COLO829 (cell line): ENCODE data around the gene SLC26A2.
A peak's percentile ranks its signal among the peaks of the same experiment; 100 is the strongest.
"Not testable (repeated sequence)": the region's sequence is repeated elsewhere in the genome, so short reads cannot be mapped to it uniquely, and the experiment has no call there.

Experiments
- DNase-seq: peaks from one replicate; pipeline ENCODE4 v3.0.0; 2012; ENCODE audit warnings: low spot score

Gene SLC26A2

DNA sequence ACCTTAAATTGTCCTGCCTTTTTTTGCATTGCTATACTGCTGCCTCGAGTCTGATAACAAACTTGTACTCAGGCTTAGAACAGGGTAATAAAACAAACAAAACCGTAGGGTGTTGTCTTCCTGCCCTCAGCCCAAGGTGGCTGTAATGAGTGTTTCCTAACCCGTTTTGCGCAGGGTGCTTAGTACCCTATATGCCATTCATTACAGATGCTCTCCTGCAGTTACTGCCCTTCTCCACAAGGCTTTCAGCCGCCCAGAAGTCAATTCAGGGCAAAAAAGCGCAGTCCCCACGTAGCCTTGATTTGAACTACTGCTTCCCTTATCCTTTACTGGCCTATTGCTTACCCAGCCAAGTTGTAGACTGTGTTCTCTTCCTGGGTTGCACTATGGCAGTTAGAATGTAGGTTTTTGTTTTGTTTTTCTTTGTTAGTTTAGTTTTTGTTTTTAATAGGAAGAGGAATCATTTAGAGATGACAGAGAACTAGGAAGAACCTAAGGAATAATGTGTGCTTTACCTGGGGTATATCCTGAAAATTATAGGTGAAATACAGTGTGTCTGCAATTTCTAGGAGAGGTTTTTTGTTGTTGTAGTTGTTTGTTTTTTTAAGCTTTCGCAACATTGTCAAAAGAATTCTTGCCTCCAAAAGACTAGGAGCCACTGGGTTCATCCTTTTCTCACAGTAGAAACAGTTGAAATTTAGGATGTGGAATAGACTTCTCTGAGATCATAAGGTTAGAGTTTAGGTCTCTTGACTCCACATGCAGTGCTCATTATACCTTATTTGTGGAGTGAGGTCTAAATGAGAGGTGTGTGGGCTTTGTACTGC, 41.3 kb downstream of the SLC26A2 start:
- DNase-seq, result peak; percentile 63

DNA sequence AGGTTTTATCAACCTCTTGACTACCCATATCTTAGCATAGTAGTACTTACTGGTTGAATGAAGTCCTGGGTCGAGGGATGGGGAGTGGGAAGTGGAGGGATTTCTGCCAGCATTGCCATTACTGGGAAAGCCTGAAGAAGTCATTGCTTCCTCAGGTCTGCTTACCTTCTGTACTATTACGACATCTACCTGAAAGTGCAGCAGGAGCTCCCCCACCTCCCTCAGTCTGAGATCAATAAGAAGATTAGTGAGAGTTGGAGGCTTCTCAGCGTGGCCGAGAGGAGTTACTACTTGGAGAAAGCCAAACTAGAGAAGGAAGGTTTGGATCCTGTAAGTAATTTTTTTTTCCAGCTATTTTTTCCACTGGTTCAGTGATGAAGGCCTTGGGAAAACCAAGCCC, 45.8 kb downstream of the SLC26A2 start:
- no peak for DNase-seq

DNA sequence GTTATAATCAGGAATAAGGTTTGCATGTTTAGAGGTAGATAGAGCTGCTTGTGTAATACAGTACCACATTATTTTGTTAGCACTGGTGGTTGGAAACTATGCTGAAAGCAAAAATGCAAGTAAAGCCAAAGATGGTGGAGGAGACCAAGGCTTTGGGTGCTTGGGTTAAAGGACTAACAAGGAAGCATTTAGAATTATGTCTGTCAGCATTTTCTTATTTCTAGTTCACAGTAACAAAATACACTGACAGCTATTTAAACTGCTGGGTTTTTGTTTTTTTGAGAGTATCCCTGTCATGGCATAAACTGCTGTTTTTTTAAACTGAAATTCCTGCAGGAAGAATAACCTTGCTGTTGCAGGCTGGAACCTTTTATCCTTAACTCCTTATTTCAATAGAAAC, 46.5 kb downstream of the SLC26A2 start:
- DNase-seq, result no peak

DNA sequence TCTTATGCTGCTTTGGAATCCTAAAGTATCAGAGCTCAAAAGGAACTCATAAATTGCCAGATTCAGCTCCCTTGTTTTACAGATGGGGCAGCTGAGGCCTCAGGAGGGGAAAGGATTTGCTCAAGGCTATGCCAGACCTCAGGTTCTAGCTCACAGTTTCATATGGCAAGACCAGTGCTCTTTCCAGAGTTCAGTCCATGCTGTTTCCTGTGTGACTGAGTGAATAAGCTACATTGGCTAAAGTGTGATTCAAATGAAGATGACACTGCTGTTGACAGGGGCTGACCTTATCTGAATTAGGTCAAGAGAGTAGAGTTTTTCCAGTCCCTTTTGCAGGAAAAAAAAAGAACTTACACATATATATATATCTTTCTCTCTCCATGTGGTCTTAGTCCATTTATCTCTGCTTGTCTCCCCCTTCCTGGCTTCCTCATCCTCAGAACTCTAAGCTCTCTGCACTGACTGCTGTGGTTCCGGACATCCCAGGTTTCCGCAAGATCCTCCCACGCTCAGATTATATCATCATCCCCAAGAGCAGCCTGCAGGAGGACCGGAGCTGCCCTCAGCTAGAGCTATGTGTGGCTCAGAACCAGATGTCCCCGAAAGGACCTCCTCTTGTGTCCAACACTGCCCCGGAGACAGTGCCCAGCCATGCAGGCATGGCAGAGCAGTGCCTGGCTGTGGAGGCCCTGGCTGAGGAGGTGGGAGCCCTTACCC, 49.3 kb downstream of the SLC26A2 start:
- no peak for DNase-seq

DNA sequence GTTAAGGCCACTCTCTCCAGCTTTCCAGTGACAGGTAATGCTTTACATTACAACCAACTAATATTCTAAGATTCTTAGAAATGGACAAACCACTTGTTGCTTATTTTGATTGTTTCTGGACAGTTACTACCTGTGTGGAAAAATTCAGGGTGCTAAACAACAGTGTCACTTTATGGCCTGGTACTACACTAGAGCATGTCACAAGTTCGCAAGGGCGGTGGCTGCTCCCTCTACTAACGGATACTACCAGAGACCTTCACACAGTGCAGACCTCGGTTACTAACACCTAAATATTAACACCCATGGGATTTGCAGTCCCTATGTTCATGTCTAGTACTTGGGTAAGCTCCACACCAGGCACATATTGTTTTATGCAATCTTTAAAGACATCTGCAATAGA, 53.4 kb downstream of the SLC26A2 start:
- DNase-seq, result no peak

DNA sequence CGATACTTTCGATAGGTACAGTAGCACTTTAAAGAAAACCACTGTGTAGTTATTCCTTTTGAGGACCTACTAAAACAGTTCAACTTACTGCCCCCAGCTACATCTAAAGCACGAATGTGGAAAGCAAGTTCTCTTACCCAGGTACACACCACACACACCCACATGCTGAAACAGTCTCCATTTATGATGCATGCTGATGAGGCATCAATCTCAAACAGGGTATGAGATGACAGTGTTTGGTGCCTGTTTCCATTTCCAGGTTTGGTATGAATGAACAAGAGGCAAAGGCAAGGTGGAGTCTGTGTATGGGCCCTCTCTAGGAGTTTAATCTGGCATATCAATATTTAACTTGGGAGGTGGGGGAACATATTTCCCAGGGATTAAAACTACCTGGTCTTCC, 53.9 kb downstream of the SLC26A2 start:
- DNase-seq, result no peak

- no peak for DNase-seq
Observed at GRCh38 chr5:150015415-150015814, 54.9 kb downstream of the SLC26A2 start.

- DNase-seq, result no peak
Observed at GRCh38 chr5:150016537-150016936, 56.0 kb downstream of the SLC26A2 start.

DNA sequence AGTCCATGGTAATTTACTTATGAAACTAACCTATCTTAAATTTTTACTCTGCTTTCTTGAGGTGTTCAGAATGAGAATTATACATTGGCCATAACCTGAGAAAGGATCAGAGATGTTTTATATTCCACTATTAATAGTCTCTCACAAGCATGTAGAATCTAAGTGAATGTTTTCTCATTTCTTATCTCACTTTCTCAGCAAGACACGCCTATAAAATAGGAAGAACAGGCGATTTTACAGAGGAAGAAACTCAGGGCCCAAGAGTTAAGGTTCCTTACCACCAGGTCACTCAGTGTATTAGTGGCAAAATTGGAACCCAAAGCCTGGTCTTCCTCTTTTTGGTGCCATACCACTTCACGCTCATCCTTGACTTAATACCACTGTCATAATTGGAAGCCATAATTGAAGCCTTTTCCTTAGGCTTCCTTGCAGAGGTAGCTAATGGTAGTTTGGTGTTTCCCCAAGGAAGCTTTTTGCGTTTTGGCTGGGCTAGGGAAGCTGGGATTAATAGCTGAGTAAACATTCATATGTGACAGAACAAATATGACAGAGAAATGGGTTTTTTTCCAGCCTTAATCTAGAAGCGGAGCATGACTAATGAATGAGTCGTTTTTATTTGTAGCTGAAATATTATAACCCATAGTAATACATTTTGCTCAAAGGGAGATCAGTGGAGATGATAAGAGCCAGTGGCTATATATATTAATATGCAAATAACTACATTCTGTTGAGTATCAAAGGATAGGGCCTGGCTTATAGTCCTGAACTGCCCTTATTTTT, 56.9 kb downstream of the SLC26A2 start:
- DNase-seq, result no peak

- no peak for DNase-seq
Observed at GRCh38 chr5:150020249-150020648, 59.7 kb downstream of the SLC26A2 start.

- no peak for DNase-seq
Observed at GRCh38 chr5:150021491-150022157, 61.1 kb downstream of the SLC26A2 start.

- DNase-seq, result peak; percentile 74
Observed at GRCh38 chr5:150022158-150022531, 61.6 kb downstream of the SLC26A2 start.

GRCh38 chr5:150022681-150023080, 62.1 kb downstream of the SLC26A2 start:
- DNase-seq, result no peak

DNA sequence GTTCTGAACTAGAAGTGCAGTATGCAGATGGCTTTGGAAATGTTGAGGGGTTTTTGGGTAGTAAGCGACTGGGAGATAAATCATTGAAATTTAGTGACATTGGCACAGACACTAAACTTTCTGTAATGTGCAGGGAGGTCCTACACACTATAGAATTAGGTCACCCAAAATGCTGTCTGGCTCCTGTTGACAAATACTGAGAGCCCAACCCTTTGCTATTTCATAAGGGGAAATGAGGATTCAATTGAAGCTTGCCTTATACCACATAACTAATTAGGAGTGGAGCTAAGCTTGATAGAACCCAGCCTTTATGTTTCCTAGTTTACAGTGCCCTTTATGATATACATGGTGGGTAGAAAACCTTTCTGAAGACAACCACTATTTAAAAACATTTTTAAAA, 62.6 kb downstream of the SLC26A2 start:
- DNase-seq, result no peak

DNA sequence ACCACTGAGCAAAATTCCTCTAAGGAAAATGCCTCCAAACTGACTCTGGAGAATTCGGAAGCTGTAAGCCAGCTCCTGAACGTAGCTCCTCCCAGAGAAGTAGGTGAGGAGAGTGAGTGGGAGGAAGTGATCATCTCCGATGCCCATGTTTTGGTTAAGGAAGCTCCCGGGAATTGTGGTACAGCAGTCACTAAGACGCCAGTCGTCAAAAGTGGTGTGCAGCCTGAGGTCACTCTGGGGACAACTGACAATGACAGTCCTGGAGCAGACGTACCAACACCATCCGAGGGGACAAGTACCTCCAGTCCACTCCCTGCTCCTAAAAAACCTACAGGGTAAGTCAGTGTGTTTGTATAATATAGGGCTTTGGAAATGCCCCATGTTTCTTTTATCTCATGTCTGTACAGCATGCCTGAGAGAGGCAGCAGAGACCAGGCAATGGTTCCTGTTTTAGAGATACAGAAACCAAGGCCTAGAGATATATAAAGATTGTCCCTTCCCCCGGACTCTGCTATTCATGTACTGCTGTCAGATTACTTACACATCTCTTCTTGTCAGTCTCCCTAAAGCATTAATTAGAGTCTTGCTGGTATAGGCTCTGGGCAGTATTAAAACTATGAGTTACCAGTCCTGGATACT, 63.9 kb downstream of the SLC26A2 start:
- DNase-seq, result no peak

DNA sequence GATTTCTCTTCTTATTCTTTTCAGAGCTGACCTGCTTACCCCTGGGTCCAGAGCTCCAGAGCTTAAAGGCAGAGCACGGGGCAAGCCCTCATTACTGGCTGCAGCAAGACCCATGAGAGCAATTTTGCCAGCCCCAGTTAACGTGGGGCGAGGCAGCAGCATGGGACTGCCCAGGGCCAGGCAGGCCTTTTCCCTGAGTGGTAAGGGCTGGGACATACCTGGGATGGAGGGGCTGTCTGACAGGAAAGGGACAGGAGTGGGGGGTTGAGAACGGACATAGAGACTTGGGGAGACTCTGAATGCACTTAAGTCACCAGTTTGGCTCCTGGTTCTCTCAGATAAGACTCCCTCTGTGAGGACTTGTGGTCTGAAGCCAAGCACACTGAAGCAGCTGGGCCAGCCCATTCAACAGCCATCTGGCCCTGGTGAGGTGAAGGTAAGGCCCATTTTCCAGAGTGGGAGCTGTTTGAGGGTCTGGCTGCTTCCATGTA, 66.2 kb downstream of the SLC26A2 start:
- no peak for DNase-seq

- DNase-seq, result not testable (repeated sequence)
Observed at GRCh38 chr5:150028047-150028446, 67.5 kb downstream of the SLC26A2 start.

DNA sequence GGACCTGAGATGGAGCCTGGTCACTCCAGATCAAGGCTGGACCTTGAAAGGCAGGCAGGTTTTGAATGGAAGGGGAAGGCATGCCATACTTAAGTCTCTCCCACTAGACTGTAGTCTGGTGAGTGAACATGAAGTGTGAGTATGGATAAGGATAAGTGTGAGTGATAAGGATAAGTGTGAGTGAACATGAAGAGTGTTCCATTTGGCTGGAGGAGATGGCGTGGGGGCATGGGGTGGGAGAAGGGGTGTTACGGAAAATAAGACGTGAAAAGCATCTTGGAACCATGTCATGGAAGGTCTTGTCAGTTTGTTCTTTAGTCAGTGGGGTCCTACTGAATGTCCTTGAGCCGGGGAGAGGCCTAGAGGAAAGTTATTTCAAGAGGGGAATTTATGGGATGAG, 72.8 kb downstream of the SLC26A2 start:
- no peak for DNase-seq

GRCh38 chr5:150034662-150035061, 74.1 kb downstream of the SLC26A2 start:
- no peak for DNase-seq

- no peak for DNase-seq
Observed at GRCh38 chr5:150035139-150035895, 74.8 kb downstream of the SLC26A2 start.

DNA sequence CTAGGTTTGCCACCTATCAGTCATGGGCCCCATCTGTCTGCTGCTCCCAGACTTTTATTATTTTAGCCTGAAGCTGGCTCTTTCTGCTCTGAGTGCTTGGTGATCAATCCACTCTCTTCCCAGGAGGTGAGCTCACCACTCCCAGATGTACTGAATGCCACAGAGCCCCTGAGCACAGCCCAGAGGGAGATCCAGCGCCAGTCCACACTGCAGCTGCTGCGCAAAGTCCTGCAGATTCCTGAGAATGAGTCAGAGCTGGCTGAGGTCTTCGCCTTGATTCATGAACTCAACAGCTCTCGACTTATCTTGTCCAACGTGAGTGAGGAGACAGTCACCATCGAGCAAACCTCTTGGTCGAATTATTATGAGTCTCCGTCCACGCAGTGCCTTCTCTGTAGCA, 76.0 kb downstream of the SLC26A2 start:
- DNase-seq, result no peak
